ENCODE data around the gene SBF2.
"Not testable (repeated sequence)": the region's sequence is repeated elsewhere in the genome, so short reads cannot be mapped to it uniquely, and the experiment has no call there.

The SBF2 gene

DNA sequence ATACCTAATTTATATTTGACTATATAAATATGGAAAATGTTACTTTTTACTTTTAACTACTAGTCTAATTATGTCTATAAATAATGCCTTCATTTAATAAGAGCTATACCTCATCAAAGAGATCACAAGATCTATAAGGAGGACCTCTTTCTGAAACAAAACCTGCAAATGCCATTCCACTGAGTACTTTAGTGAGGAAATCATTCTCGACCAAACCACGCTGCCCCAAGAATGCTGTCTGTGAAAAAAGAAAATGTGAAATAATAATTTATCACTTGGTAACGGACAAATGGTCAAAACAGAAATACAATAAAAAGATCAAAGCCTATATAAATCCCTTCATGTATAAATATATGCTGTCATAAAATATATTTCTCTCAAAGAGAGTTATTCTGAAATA lies 301.7 kb downstream of the SBF2 start:
- POLR2A ChIA-PET = no interaction called here

GRCh38 chr11:9990221-9990973 lies 303.6 kb downstream of the SBF2 start:
- no peak for TF ChIP-seq CTCF (IDR thresholded peaks at IDR 0.05; ENCODE audit: control extremely low read depth, extremely low read depth, low read depth, missing control alignments)
- DNase-seq (ENCODE audit: extremely low spot score) = no peak
- CTCF ChIA-PET = interaction anchor here (1.7 kb wide), 1 partner anchor 18 kb away, joined by 5 read pairs; no protein-coding TSS in a partner anchor
- POLR2A ChIA-PET = no interaction called here

More for the DNA sequence above, 301.7 kb downstream of the SBF2 start:
- no peak for DNase-seq (ENCODE audit: extremely low spot score)
- no peak for TF ChIP-seq CTCF (IDR thresholded peaks at IDR 0.05; ENCODE audit: control extremely low read depth, extremely low read depth, low read depth, missing control alignments)
- CTCF ChIA-PET = no interaction called here

- CTCF ChIA-PET = interaction anchor here (1.1 to 1.4 kb wide), 2 partner anchors 15 to 24 kb away, joined by 3 to 5 read pairs; no protein-coding TSS in a partner anchor
- DNase-seq (ENCODE audit: extremely low spot score); POLR2A ChIA-PET: not testable (repeated sequence)
Measured at GRCh38 chr11:9987303-9987702, 306.7 kb downstream of the SBF2 start.

DNA sequence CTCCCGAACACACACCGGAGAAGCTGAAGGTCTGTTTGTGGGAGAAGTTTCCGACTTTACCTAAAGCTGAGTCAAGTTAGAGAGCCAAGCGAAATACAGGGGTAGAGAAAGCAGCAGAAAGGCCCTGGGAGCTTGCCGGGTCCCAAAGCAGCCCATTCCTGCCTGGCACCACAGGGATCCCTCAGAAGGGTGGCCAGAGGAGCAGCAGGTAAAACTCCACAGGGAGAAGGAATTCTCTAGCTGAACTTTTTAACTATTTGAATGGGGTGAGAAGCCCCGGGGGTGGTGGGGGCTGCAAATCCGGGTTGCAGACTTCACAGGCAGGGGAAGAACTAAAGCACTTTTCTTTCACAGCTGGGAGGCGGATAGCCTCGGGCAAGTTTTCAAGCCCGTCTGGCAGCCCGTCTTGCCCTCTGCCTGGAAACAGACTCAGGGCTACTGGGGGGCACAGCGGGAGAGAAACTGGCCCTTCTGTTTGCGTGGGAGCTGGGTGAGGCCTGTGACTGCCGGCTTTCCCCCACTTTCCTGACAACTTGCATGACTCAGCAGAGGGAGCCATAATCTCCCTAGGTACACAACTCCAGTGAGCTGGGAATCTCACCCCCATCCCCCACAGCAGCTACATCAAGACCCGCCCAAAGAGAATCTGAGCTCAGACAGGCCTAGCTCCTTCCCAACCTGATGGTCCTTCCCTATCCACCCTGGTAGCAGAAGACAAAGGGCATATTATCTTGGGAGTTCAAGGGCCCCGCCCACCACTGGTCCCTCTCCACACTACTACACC lies 311.0 kb downstream of the SBF2 start:
- no peak for TF ChIP-seq CTCF (IDR thresholded peaks at IDR 0.05; ENCODE audit: control extremely low read depth, extremely low read depth, low read depth, missing control alignments)
- ChIA-PET POLR2A (no interaction called here), CTCF (interaction anchor here (0.8 to 4.9 kb wide), 3 partner anchors 10 to 35 kb away, joined by 3 to 29 read pairs (median 5); no protein-coding TSS in a partner anchor)
- no peak for DNase-seq (ENCODE audit: extremely low spot score)

DNA sequence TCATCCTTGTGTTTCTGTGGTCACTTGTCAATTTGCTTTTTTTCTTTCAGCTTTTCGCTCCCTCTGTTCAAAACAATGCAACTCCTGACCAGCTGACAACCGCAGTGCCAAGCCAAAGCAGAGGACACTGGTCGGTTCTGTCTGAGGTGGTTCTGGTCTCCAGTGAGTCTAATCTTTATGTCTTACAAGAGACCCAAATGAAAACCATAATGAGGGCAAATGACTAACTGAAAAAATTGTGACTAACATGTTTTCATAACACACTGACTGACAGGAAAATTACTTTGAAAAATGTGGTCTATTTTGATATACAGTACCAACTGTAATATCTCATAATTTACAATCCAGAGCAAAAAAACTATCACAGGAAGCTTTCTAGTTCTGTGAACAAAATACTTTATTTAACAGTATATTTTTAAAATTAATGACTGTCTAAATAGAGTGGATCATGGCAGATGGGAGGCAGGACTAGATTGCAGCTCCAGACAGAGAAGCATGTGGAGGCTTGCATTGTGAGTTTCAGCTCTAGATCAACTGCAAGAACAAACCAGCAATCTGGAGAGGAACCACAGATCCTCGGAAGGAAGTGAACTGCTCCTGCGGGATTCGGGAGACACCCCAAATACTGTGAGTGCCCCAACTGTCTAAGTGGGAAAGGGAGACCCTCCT lies 311.8 kb downstream of the SBF2 start:
- POLR2A ChIA-PET = no interaction called here
- TF ChIP-seq CTCF (IDR thresholded peaks at IDR 0.05; ENCODE audit: control extremely low read depth, extremely low read depth, low read depth, missing control alignments) = no peak
- DNase-seq (ENCODE audit: extremely low spot score) = no peak
- CTCF ChIA-PET = interaction anchor here (0.8 to 4.9 kb wide), 3 partner anchors 9 to 34 kb away, joined by 3 to 29 read pairs (median 5); no protein-coding TSS in a partner anchor

GRCh38 chr11:9980931-9981330 lies 313.1 kb downstream of the SBF2 start:
- ChIA-PET POLR2A (no interaction called here), CTCF (interaction anchor here (4.9 kb wide), 1 partner anchor 8 kb away, joined by 29 read pairs; no protein-coding TSS in a partner anchor)
- no peak for TF ChIP-seq CTCF (IDR thresholded peaks at IDR 0.05; ENCODE audit: control extremely low read depth, extremely low read depth, low read depth, missing control alignments)
- no peak for DNase-seq (ENCODE audit: extremely low spot score)

All from GM10248 (cell line).